DMS114 treated with DMSO at 0.1 percent for 48 hours (cell line): ENCODE results near the gene UBL4A.

Source experiments
- DNase-seq: peaks from one replicate; lab custom pipeline; 2025; ENCODE audit not compliant: unreplicated experiment; lab: John Stamatoyannopoulos, UW

Gene UBL4A

DNA sequence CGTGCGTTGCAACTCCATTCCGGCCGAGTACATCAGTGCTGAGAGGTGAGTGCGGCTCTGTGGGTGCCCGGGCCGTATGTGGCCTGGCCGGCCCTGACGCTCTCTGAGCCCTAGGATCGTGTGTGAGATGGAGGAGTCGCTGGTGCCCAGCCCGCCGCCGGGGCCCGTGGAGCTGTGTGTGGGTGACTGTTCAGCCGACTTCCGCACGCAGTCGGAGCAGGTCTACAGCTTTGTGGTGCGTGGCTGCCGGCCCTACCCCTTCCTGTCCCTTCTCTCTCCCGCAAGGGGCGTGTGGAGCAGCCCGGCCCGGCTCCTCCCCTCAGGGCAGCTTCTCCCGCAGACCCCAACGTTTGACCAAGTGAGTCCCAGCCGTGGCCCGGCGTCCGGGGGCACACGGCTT lies 20.4 kb downstream of the UBL4A start:
- DNase-seq: no peak

DNA sequence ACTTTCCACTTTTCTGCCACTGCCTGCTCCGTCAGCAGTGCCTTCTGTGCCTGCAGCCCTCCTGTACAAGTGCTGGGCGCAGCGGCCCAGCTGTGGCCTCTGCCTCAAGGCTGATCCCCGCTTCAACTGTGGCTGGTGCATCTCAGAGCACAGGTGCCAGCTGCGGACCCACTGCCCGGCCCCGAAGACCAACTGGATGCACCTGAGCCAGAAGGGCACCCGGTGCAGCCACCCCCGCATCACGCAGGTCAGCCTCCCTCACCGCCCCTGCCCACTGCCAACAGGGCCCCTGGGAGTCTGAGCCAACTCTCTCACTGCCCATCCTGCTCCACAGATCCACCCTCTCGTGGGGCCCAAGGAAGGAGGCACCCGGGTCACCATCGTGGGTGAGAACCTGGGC lies 20.8 kb downstream of the UBL4A start:
- DNase-seq: no peak

GRCh38 chrX:154464806-154465365 lies 21.5 kb downstream of the UBL4A start:
- no peak for DNase-seq

GRCh38 chrX:154463611-154464220 lies 22.7 kb downstream of the UBL4A start:
- no peak for DNase-seq

GRCh38 chrX:154462396-154462795 lies 24.0 kb downstream of the UBL4A start:
- no peak for DNase-seq

GRCh38 chrX:154460326-154460725 lies 26.1 kb downstream of the UBL4A start:
- DNase-seq: no peak

DNA sequence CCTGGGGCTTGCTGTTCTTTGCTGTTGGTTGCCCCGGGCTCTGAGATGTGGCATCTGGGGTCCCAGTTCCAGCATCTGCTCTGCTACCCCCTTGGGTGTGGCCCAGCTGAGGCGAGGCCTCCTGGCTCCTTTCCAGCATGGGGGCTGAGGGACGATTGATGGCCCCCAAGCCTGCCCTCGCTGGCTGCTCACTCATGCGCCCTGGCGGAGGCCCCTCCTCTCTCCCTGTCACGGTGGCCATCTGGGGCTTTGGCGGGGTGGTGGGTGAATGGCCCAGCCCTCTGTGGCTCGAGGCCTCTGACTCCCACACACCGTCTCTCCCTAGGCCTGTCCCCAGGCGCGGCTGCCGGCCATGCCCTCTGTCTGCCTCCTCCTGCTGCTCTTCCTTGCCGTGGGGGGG lies 26.6 kb downstream of the UBL4A start:
- DNase-seq: no peak

DNA sequence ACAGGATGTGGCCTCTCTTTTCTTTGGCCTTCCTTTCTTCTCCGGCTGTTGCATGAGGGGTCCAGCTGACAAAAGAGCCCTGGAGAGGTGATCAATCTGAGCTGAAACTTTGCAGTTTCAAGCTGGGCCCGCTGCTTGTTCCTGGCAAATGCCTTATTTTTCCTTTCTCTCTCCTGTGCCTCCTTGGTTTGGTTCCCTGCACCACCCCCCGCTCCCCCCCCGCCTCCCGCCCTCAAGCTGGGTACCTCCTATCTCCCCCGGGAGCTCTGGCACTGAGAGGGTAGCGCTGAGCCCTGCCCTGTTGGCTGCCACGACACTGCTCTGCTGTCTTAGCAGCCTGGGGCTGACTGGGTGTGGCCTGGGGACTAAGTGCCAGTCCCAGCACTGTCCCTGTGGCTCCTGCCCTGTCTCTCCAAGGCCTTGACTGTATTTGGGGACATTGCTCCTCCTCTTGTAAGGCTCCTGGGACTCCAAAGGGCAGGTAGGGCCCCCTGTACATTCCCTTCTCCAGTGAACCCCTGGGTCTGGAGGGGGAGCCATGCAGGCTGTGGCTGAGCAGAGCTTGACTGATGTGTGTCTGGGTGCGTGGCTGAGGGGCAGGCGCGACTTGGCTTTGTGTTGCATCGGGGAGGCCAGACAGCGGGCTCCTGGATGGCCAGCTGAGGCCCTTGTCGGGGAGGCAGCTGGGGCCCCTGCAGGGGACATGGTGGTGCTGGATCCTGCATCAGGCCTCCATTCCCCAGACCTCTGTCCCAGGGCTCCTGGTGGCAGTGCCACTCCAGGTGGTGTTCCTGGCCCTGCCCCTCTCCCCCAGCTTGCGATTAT lies 27.2 kb downstream of the UBL4A start:
- no peak for DNase-seq

GRCh38 chrX:154458116-154458953 lies 28.1 kb downstream of the UBL4A start, which contains the start of gene PLXNA3:
Gene PLXNA3, plus strand, starts transcription at chrX:154458281. Its CDS starts 1,903 bp downstream, at chrX:154460184.
- DNase-seq: no peak

DNA sequence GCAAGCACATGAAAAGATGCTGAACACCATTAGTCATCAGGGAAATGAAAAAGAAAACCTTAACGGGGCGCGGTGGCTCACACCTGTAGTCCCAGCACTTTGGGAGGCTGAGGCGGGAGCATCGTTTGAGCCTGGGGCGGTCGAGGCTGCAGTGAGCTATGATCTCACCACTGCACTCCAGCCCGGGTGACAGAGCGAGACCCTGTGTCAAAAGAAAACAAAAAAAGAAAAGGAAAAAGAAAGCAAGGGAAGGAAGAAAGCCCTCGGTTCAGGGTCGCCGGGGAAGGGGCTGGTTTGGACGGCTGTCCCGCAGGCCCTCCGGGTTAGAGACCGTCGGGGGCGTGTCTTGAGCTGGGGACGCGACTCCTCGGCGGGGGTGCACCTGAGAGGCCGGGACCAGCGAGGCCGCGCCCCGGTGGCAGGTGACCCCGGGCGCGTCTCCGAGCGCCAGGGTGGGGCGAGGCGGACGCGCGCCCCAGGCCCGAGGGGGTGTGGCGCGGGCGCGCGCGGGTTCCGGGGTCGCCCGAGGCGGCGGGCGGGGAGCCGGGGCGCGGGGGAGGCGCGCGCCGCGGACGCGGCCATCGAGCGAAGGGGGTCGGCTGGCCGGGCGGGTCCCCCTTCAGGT lies 28.8 kb downstream of the UBL4A start:
- no peak for DNase-seq

- DNase-seq: no peak
Observed at GRCh38 chrX:154452823-154453222, 33.6 kb downstream of the UBL4A start.

GRCh38 chrX:154450312-154450711 lies 36.1 kb downstream of the UBL4A start:
- no peak for DNase-seq

DNA sequence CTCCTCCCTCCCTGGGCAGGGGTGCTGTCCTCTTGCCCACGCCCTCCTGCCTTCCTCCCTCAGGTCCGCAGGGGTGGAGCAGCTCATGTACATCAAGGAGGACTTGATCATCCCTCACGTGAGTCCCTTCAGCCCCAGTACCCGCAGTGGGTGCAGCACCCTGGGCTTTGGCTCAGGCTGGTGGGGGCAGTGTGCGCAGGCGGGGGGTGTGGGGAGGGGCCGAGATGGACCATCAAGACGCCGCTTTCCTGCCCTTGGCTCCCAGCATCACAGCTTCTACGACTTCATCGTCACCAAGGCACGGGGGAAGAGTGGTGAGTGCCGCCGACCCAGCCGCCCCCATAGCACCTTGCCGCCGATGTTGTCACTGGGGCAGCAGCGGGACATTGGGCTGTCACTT lies 36.8 kb downstream of the UBL4A start:
- no peak for DNase-seq

DNA sequence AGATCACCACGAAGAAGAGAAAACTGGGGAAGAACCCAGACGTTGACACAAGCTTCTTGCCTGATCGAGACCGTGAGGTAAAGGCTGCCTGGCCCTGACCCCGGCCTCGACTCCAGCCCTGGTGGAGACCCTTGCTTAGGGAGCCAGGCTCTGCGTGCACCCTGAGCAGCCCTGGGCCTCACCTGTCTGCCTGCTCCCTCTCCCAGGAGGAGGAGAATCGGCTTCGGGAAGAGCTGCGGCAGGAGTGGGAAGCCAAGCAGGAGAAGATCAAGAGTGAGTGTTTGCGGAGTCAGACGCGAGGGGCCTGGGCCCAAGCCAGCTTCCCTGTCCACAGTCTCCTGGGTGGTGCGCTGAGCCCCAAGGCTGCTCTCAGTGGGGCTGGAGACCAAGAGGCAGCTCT lies 37.9 kb downstream of the UBL4A start:
- DNase-seq: no peak

- DNase-seq: no peak
Observed at GRCh38 chrX:154446430-154446829, 40.0 kb downstream of the UBL4A start.

DNA sequence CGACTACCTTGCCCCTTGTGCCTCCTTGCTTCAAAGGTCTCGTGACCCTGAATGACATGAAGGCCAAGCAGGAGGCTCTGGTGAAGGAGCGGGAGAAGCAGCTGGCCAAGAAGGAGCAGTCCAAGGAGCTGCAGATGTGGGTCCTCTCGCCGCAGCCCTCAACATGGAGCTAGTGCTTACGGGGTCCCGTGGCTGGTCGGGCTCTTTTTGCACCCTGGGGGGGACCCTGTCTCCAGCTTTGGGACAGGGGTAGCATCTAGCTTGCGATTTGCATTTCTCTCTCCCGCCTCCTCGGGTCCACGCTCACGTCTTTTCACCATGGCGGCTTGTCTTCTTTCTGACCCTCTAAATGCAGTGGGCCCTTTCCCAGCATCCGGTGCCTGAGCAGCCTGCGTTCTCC lies 40.6 kb downstream of the UBL4A start:
- DNase-seq: no peak

- no peak for DNase-seq
Observed at GRCh38 chrX:154444755-154445246, 41.6 kb downstream of the UBL4A start.

DNA sequence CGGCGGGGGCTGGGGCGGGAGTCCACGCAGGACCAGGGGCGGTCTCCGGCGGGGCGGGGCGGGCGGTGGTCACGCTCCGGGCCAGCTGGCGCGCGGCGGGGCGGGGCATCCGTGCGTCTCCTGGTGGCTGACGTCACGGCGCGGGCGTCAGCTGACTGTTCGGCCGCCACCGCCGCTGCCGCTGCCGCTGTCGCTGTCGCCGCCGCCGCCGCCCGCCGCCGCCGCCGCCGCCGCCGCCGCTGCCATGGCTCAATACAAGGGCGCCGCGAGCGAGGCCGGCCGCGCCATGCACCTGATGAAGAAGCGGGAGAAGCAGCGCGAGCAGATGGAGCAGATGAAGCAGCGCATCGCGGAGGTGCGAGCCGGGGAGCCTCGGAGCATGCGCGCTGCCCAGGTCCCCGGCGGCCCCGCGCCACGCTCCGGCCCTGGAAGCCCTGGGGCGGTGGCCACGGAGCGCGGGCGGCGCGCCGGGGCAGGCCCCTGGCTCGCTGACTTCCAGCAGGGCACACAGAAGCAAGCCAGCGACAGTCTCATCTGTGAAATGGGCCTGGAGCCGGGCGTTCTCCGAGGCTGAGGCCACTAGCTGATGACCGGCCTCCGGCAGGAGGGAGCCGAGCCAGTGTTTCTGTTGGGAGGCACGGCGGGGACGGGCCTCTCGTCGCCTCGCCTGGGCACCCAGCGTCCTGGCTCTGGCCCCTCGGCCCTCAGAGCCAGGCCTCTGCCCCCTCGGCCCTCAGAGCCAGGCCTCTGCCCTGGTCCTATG lies 42.2 kb downstream of the UBL4A start, which contains the start of gene FAM50A:
Gene FAM50A, plus strand, starts transcription at position 150 of the 763 bp plus-strand sequence. Its CDS starts 95 bp downstream, at position 245.
- no peak for DNase-seq

- DNase-seq: no peak
Observed at GRCh38 chrX:154443479-154443910, 42.9 kb downstream of the UBL4A start.
